ENCODE measurements around the gene SRRM2.
A peak's percentile ranks its signal among the peaks of the same experiment; 100 is the strongest.

Gene SRRM2

DNA sequence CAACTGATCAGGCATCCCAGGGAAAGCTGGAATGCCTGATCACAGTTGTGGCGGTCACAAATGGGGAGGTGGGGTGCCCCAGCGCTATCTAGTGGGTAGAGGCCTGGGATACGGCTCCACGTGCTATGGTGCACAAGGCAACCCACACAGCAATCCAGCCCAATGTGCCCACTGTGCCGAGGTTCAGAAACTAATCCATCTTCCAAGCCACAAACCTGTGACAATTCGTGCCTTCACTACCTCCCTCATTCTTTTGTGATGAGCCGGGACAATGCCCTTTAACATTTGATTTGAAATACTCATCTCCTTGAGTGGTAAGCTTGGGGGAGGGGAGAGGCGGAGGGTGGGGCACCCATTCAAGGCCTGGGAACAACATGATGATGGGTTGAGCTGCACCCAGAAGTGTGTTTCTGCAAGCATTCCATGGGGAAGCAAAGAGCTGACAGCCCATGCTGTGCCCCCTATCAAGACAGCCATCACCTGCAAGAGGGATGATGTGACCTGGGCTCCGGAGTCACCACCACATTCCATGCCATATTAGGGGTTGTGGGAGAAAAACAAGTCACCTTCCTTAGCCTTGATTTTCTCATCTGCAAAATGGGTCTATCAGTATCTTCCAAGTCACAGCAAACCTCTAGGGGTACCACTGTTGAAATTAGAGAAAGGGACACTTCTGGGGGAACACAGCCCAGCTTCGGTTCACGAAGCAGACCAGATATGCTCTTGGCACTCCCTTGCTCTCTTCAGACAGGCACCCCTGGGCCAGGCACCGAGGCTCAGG lies 20.9 kb downstream of the SRRM2 start:
- H3K27me3 ChIP-seq (ENCODE audit: insufficient read depth, poor library complexity, severe bottlenecking) = no peaks in the 10 kb centered on the region
- H3K27ac ChIP-seq (replicated peaks) = no peak overlapping the region
- TF ChIP-seq, protein P1, sequence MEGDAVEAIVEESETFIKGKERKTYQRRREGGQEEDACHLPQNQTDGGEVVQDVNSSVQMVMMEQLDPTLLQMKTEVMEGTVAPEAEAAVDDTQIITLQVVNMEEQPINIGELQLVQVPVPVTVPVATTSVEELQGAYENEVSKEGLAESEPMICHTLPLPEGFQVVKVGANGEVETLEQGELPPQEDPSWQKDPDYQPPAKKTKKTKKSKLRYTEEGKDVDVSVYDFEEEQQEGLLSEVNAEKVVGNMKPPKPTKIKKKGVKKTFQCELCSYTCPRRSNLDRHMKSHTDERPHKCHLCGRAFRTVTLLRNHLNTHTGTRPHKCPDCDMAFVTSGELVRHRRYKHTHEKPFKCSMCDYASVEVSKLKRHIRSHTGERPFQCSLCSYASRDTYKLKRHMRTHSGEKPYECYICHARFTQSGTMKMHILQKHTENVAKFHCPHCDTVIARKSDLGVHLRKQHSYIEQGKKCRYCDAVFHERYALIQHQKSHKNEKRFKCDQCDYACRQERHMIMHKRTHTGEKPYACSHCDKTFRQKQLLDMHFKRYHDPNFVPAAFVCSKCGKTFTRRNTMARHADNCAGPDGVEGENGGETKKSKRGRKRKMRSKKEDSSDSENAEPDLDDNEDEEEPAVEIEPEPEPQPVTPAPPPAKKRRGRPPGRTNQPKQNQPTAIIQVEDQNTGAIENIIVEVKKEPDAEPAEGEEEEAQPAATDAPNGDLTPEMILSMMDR (IDR thresholded peaks at IDR 0.05; ENCODE audit: insufficient read depth, low read length) = no peak
- no peak for TF ChIP-seq GABPA (IDR thresholded peaks at IDR 0.05; ENCODE audit: low read depth)
- TF ChIP-seq SPI1 (IDR thresholded peaks at IDR 0.05; ENCODE audit: borderline replicate concordance, low read depth) = no peak
- peak; percentile 1; the same call in 1 of the 2 replicates for TF ChIP-seq POLR2AphosphoS5 (IDR thresholded peaks at IDR 0.05; ENCODE audit: low read depth)
- TF ChIP-seq REST (IDR thresholded peaks at IDR 0.05; ENCODE audit: insufficient replicate concordance, low read depth) = no peak
- H3K4me3 ChIP-seq (replicated peaks; ENCODE audit: insufficient read depth, low read length) = no peak overlapping the region
- peak in 1 of 2 experiments; percentile 17 for DNase-seq (ENCODE audit: low read depth in 1 of 2, low spot score in 1 of 2)

DNA sequence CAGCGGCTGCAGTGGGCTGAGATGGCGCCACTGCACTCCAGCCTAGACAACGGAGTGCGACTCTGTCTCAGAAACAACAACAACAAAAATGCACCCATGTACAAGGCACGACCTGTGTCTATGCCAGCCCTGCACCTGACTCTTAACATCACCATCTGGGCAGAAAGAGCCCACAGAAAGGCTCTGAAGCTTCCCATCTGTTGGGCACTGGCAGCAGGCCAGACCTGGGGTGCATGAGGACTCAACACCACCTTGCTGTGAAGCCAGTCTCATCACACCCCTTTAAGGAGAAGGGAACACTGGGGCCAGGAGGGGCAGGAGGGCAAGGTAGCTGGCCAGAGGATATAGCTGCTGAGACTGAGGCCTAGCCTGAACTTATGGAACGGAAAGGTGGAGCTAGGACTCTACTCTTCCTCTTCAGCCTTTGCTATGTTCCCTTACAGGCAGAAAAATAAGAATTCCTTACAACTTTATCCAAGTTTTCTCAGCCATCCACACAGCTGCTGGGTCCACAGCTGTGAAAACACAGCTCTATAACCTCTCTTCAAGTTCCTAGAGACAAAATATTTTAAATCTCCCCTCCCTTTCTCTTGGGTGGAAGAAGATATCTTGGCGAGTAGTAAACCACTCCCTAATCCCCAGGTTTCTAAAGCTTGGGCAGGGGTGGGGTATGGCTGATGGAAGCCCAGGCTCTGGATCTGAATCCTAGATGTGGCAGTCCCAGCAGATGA lies 21.9 kb downstream of the SRRM2 start:
- H3K27me3 ChIP-seq (ENCODE audit: insufficient read depth, poor library complexity, severe bottlenecking) = no peaks in the 10 kb centered on the region
- no peak overlapping the region for H3K27ac ChIP-seq (replicated peaks)
- H3K4me3 ChIP-seq (replicated peaks; ENCODE audit: insufficient read depth, low read length) = no peak overlapping the region
- peak in 1 of 2 experiments; percentile 16 for DNase-seq (ENCODE audit: low read depth in 1 of 2, low spot score in 1 of 2)
- TF ChIP-seq REST (IDR thresholded peaks at IDR 0.05; ENCODE audit: insufficient replicate concordance, low read depth) = no peak
- TF ChIP-seq GABPA (IDR thresholded peaks at IDR 0.05; ENCODE audit: low read depth) = no peak
- TF ChIP-seq POLR2AphosphoS5 (IDR thresholded peaks at IDR 0.05; ENCODE audit: low read depth) = no peak
- TF ChIP-seq, protein P1 (IDR thresholded peaks at IDR 0.05; ENCODE audit: insufficient read depth, low read length) = no peak
- no peak for TF ChIP-seq SPI1 (IDR thresholded peaks at IDR 0.05; ENCODE audit: borderline replicate concordance, low read depth)

DNA sequence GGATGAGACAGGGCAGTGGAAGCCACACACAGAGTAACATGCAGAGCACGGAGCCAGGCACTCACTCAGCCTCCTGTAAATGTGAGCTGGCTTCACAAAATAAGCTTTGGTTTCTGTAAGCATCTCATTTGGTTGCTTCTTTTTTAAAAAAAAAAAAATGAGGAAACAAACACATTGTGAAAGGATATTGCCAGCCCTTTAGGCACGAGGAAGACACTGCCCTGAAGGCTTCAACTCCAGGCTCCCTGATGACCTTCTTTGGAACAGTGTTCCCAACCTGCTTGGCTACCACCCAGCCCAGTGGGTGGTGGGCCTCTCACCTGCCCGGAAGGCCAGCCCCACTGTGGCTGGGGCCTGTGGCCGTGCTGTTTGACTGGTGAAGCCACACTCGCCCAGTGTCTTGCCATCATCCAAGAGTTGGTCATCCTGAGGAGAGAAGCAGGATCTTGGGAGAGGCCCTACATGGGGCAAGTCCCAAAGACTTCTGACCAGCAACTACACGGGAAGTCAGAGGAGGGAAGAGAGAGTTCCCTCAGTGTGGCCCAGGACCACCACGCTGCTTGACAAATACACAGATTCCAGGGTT lies 22.8 kb downstream of the SRRM2 start:
- Histone ChIP-seq H3K27ac (replicated peaks) (peak overlapping the region; percentile 31), H3K27me3 (ENCODE audit: insufficient read depth, poor library complexity, severe bottlenecking) (no peaks in the 10 kb centered on the region), H3K4me3 (replicated peaks; ENCODE audit: insufficient read depth, low read length) (no peak overlapping the region)
- TF ChIP-seq SPI1 (IDR thresholded peaks at IDR 0.05; ENCODE audit: borderline replicate concordance, low read depth) (no peak), REST (IDR thresholded peaks at IDR 0.05; ENCODE audit: insufficient replicate concordance, low read depth) (no peak), GABPA (IDR thresholded peaks at IDR 0.05; ENCODE audit: low read depth) (no peak), POLR2AphosphoS5 (IDR thresholded peaks at IDR 0.05; ENCODE audit: low read depth) (no peak)
- TF ChIP-seq, protein P1 (IDR thresholded peaks at IDR 0.05; ENCODE audit: insufficient read depth, low read length) = no peak
- peak in 1 of 2 experiments; percentile 8 for DNase-seq (ENCODE audit: low read depth in 1 of 2, low spot score in 1 of 2)
